Measurements from ENCODE around the gene OPN3.
"Not testable (repeated sequence)": the region's sequence is repeated elsewhere in the genome, so short reads cannot be mapped to it uniquely, and the experiment has no call there.

OPN3 gene

GRCh38 chr1:241640149-241640866 is at the start of gene OPN3, which contains the start of gene CHML:
TSS of gene OPN3 (minus strand) at chr1:241640369. CDS start at chr1:241640254, 115 bp downstream.
TSS of gene CHML (minus strand) at chr1:241640369. CDS start at chr1:241635766, 4,603 bp downstream.
- peak; percentile 97 for DNase-seq

GRCh38 chr1:241688940-241689368 is 48.8 kb upstream of the OPN3 start:
- no peak for DNase-seq

GRCh38 chr1:241684108-241684507 is 43.9 kb upstream of the OPN3 start:
- no peak for DNase-seq

GRCh38 chr1:241682921-241683320 is 42.8 kb upstream of the OPN3 start:
- no peak for DNase-seq

- DNase-seq, result not testable (repeated sequence)
Measured at GRCh38 chr1:241681861-241682448, 41.8 kb upstream of the OPN3 start.

GRCh38 chr1:241679961-241680360 is 39.8 kb upstream of the OPN3 start:
- DNase-seq, result no peak

GRCh38 chr1:241679404-241679803 is 39.2 kb upstream of the OPN3 start:
- DNase-seq, result no peak

GRCh38 chr1:241678536-241678935 is 38.4 kb upstream of the OPN3 start:
- no peak for DNase-seq

- no peak for DNase-seq
Measured at GRCh38 chr1:241677201-241677600, 37.0 kb upstream of the OPN3 start.

- DNase-seq, result no peak
Measured at GRCh38 chr1:241675983-241676382, 35.8 kb upstream of the OPN3 start.

GRCh38 chr1:241674805-241675384 is 34.7 kb upstream of the OPN3 start:
- DNase-seq, result no peak

- no peak for DNase-seq
Measured at GRCh38 chr1:241672301-241672700, 32.1 kb upstream of the OPN3 start.

- DNase-seq, result no peak
Measured at GRCh38 chr1:241666419-241666818, 26.2 kb upstream of the OPN3 start.

GRCh38 chr1:241660424-241660972 is 20.3 kb upstream of the OPN3 start:
- no peak for DNase-seq

GRCh38 chr1:241659016-241659415 is 18.8 kb upstream of the OPN3 start:
- not testable (repeated sequence) for DNase-seq

- DNase-seq, result no peak
Measured at GRCh38 chr1:241658081-241658793, 18.1 kb upstream of the OPN3 start.

GRCh38 chr1:241654641-241655040 is 14.5 kb upstream of the OPN3 start:
- no peak for DNase-seq

GRCh38 chr1:241654019-241654418 is 13.8 kb upstream of the OPN3 start:
- DNase-seq, result no peak

- no peak for DNase-seq
Measured at GRCh38 chr1:241652012-241652411, 11.8 kb upstream of the OPN3 start, which contains the start of gene WDR64. TSS of gene WDR64 (plus strand) at chr1:241652281. CDS start at chr1:241652485, 204 bp downstream.

- DNase-seq, result no peak
Measured at GRCh38 chr1:241648159-241648558, 8.0 kb upstream of the OPN3 start.

GRCh38 chr1:241647658-241648057 is 7.5 kb upstream of the OPN3 start:
- no peak for DNase-seq

GRCh38 chr1:241646201-241646600 is 6.0 kb upstream of the OPN3 start:
- DNase-seq, result no peak

GRCh38 chr1:241645199-241645598 is 5.0 kb upstream of the OPN3 start:
- DNase-seq, result no peak

All from activated CD8-positive, alpha-beta memory T cell treated with anti-CD3 and anti-CD28 coated beads for 24 hours (primary cell).